ENCODE results near the gene ARHGEF5. TPM values are rescaled to one million over a fixed set of nuclear protein-coding genes. Genes with fewer than 3 reads are reported as not detected.
"Not testable (repeated sequence)": the region's sequence is repeated elsewhere in the genome, so short reads cannot be mapped to it uniquely, and the experiment has no call there.

The ARHGEF5 gene
- 10 to 100 TPM; 17.0 to 17.2 TPM for total RNA-seq

DNA sequence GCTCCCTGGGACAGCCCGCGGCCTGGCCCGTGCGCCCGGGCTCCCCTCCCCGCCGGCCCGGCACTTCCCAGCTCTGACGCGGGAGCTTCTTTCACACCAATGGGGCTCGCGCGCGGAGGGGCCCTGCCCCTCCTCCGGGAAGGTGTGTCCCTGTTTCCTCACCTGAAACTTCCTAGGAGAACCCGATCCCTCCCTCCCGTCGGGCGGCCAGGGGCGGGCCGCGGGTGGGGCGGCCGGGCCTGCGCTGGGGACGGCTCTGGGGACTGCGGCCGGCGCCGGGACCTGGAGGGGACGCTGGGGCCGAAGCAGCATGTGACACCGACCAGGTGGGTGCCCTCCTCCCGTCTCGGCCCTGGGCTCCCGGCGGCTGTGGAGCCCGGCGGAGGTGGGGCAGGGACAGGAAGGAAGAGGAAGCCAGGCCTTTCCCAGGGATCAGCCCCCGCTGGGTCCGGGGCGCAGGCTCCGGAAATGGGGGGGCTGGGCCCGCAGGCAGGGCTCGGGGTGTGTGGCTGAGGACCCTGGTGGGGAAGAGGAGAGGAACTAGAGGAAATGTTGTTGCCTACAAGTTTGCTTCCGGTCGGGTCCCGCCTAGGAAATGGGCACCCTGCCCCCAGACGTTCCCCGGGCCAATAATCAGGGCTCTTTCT, at the start of gene ARHGEF5:
TSS of gene ARHGEF5 (plus strand) at position 227 of the 647 bp plus-strand sequence. CDS start 7,268 bp downstream, outside the sequence.
- Mint-ChIP-seq H3K4me3 (peak within 1 kb of the TSS; percentile 84), H3K27ac (peak within 1 kb of the TSS; percentile 79), H3K4me1 (ENCODE audit: low read depth) (peaks cover 14% of the 10 kb centered on the region)
- POLR2A ChIA-PET; intact Hi-C loops (cut with micrococcal nuclease); H3K27me3 Mint-ChIP-seq; DNase-seq; H3K36me3 Mint-ChIP-seq; H3K9me3 Mint-ChIP-seq; CTCF ChIA-PET: not testable (repeated sequence)

- H3K27ac Mint-ChIP-seq; H3K4me3 Mint-ChIP-seq; H3K4me1 Mint-ChIP-seq (ENCODE audit: low read depth); DNase-seq; H3K9me3 Mint-ChIP-seq; intact Hi-C loops (cut with micrococcal nuclease); CTCF ChIA-PET; H3K36me3 Mint-ChIP-seq; POLR2A ChIA-PET; H3K27me3 Mint-ChIP-seq: not testable (repeated sequence)
Observed at GRCh38 chr7:144309702-144310101, 45.5 kb upstream of the ARHGEF5 start.

- H3K27me3 Mint-ChIP-seq; H3K27ac Mint-ChIP-seq; H3K9me3 Mint-ChIP-seq; H3K4me3 Mint-ChIP-seq; H3K4me1 Mint-ChIP-seq (ENCODE audit: low read depth); DNase-seq; CTCF ChIA-PET; POLR2A ChIA-PET; H3K36me3 Mint-ChIP-seq; intact Hi-C loops (cut with micrococcal nuclease): not testable (repeated sequence)
Observed at GRCh38 chr7:144311218-144311617, 44.0 kb upstream of the ARHGEF5 start.

DNA sequence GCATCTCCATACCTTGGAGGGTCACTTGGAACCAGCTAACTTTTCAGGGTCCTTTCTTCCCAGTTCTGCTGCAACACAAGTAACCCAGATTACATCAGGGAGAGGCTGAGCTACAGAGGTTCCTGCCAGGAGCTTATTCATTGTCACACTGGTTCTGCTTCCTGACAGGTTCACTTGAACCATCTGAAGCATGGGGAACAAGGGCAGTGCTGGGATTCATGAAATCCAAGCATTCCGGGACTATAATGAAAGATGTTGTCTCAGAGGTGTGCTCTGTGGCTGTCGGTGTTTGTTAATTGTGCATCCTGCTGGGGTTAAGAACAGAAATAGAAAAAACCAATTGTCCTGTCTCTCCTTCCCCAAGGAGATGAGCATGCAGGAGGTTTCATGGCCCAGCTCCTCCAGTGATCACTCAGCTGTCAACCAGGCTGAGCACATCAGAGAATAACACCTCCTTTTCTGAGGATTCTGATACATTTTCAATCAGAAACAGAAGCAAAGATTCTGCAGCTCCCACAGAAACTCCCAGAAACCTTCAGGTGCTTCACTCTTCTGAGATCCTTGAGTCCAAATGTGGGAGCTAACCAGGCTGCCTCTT, 43.2 kb upstream of the ARHGEF5 start, which contains the start of gene OR2A1:
TSS of gene OR2A1 (plus strand) at position 548 of the 598 bp plus-strand sequence. CDS start 5,706 bp downstream, outside the sequence.
- POLR2A ChIA-PET; H3K4me1 Mint-ChIP-seq (ENCODE audit: low read depth); DNase-seq; H3K36me3 Mint-ChIP-seq; intact Hi-C loops (cut with micrococcal nuclease); H3K9me3 Mint-ChIP-seq; H3K4me3 Mint-ChIP-seq; CTCF ChIA-PET; H3K27me3 Mint-ChIP-seq; H3K27ac Mint-ChIP-seq: not testable (repeated sequence)

- H3K36me3 Mint-ChIP-seq; H3K4me3 Mint-ChIP-seq; H3K9me3 Mint-ChIP-seq; intact Hi-C loops (cut with micrococcal nuclease); DNase-seq; H3K4me1 Mint-ChIP-seq (ENCODE audit: low read depth); H3K27me3 Mint-ChIP-seq; CTCF ChIA-PET; H3K27ac Mint-ChIP-seq; POLR2A ChIA-PET: not testable (repeated sequence)
Observed at GRCh38 chr7:144317537-144317936, 37.7 kb upstream of the ARHGEF5 start.

DNA sequence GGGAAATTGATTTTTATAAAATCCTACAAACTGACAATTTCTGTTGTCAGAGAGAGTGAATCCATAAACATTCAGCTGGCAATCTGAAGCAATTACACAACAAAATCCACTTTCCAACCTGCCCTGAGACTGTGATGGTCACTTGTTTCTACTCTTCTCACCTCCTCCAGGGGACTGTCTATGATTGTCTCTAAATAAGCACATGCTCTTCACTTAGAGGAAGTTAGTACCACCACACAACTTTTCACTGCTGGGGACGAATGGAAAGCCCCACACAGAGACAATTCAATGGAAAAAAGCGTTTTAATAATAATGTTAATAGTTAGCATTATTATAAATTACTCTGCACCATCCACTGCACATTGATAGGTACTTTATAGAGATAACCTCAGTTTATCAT, 35.7 kb upstream of the ARHGEF5 start:
- H3K4me3 Mint-ChIP-seq; H3K36me3 Mint-ChIP-seq; intact Hi-C loops (cut with micrococcal nuclease); H3K4me1 Mint-ChIP-seq (ENCODE audit: low read depth); H3K27ac Mint-ChIP-seq; H3K9me3 Mint-ChIP-seq; POLR2A ChIA-PET; H3K27me3 Mint-ChIP-seq; CTCF ChIA-PET; DNase-seq: not testable (repeated sequence)

GRCh38 chr7:144321677-144322206, 33.5 kb upstream of the ARHGEF5 start:
- H3K4me3 Mint-ChIP-seq; DNase-seq; H3K27ac Mint-ChIP-seq; H3K27me3 Mint-ChIP-seq; H3K9me3 Mint-ChIP-seq; H3K4me1 Mint-ChIP-seq (ENCODE audit: low read depth); CTCF ChIA-PET; POLR2A ChIA-PET; H3K36me3 Mint-ChIP-seq; intact Hi-C loops (cut with micrococcal nuclease): not testable (repeated sequence)

DNA sequence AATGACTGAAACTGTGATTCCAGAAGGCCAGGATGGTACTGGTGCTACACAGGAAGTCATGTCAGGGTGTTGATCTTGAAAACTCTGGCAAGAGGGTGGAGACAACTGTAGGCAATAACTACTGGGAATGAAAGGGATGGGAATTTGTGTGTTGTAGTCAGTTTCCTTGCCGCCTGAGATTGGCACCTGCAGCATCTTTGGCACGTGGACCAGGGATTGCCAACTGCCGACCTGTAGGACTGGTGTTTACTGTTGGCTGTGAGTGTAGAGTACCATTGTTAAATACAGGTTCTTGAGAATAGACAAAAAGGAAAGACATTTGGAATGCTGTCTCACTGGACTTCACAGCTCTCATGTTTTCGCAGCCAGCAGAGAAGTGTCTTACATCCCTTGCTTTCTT, 31.8 kb upstream of the ARHGEF5 start:
- DNase-seq; intact Hi-C loops (cut with micrococcal nuclease); H3K36me3 Mint-ChIP-seq; H3K27me3 Mint-ChIP-seq; H3K4me3 Mint-ChIP-seq; H3K4me1 Mint-ChIP-seq (ENCODE audit: low read depth); H3K9me3 Mint-ChIP-seq; POLR2A ChIA-PET; H3K27ac Mint-ChIP-seq: not testable (repeated sequence)
- CTCF ChIA-PET = interaction anchor here (0.7 kb wide), 1 partner anchor 1056 kb away, joined by 3 read pairs; no protein-coding TSS in a partner anchor

DNA sequence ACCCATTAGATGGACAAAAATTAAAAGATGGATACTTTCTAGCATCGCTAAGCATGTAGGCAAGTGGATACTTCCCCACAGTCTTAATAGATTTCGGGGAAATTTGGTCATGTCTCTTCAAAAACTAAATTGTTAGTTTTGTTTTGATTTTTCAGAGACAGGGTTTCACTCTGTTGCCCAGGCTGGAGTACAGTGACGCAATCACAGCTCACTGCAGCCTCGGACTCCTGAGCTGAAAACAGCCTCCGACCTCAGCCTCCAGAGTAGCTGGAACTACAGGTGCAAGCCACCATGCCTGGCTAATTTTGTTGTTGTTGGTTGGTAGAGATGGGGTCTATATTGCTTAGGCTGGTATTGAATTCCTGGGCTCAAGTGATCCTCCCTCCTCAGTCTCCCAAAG, 29.3 kb upstream of the ARHGEF5 start:
- DNase-seq; POLR2A ChIA-PET; intact Hi-C loops (cut with micrococcal nuclease); H3K27me3 Mint-ChIP-seq; H3K27ac Mint-ChIP-seq; CTCF ChIA-PET; H3K9me3 Mint-ChIP-seq; H3K4me1 Mint-ChIP-seq (ENCODE audit: low read depth); H3K36me3 Mint-ChIP-seq; H3K4me3 Mint-ChIP-seq: not testable (repeated sequence)

- H3K4me1 Mint-ChIP-seq (ENCODE audit: low read depth); H3K27me3 Mint-ChIP-seq; DNase-seq; POLR2A ChIA-PET; H3K4me3 Mint-ChIP-seq; H3K9me3 Mint-ChIP-seq; intact Hi-C loops (cut with micrococcal nuclease); H3K27ac Mint-ChIP-seq; H3K36me3 Mint-ChIP-seq; CTCF ChIA-PET: not testable (repeated sequence)
Observed at GRCh38 chr7:144330044-144330443, 25.2 kb upstream of the ARHGEF5 start.

DNA sequence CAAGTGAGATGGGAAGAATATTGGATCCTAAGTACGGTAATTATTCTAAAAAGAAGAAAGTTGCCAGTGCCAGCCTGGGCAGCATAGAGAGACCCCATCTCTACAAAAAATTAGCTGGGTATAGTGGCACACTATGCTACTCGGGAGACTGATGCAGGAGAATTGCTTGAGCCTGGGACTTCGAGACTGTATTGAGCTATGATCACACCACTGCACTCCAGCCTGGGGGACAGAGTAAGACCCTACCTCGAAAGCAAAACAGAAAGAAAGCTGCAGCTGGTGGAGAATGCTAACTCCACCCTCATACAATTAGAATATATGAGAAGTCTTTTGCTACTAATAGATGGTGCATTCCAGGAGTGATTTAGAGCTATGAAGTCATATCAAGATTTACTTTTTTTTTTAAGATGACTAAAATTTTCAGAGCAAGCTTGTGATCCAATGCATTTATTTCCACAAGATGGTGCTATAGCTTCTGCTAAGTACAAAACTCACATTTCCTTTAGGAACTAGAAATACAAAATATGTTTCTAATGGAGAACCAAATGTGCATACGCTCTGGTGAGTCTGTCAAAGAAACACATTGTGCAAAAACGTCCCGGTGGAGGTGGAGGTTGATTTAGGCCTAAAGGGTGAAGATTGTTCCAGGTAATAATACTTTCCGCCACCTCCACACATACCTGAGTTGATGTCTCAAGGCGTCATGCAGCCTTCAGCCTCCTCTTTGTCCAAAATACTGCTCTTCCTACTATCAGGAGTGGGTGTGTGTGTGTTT, 23.8 kb upstream of the ARHGEF5 start:
- DNase-seq; H3K27me3 Mint-ChIP-seq; H3K36me3 Mint-ChIP-seq; H3K4me3 Mint-ChIP-seq; H3K9me3 Mint-ChIP-seq; POLR2A ChIA-PET; H3K4me1 Mint-ChIP-seq (ENCODE audit: low read depth); H3K27ac Mint-ChIP-seq; intact Hi-C loops (cut with micrococcal nuclease): not testable (repeated sequence)
- CTCF ChIA-PET = interaction anchor here (0.7 kb wide), 1 partner anchor 60 kb away, joined by 4 read pairs; no protein-coding TSS in a partner anchor

GRCh38 chr7:144331996-144332288, 23.3 kb upstream of the ARHGEF5 start:
- CTCF ChIA-PET = interaction anchor here (0.7 kb wide), 1 partner anchor 60 kb away, joined by 4 read pairs; no protein-coding TSS in a partner anchor
- H3K4me3 Mint-ChIP-seq; intact Hi-C loops (cut with micrococcal nuclease); DNase-seq; H3K27me3 Mint-ChIP-seq; H3K9me3 Mint-ChIP-seq; H3K36me3 Mint-ChIP-seq; H3K4me1 Mint-ChIP-seq (ENCODE audit: low read depth); H3K27ac Mint-ChIP-seq; POLR2A ChIA-PET: not testable (repeated sequence)

Measured in activated CD4-positive, alpha-beta memory T cell treated with anti-CD3 and anti-CD28 coated beads for 36 hours (primary cell).